Hepatocyte (in vitro differentiated cells): Measurements from ENCODE around the gene IDH1.

Source experiments
- CTCF ChIP-seq: fragments of 200-600 bp; sonication (generic); IDR thresholded peaks from 2 replicates; pipeline ENCODE4 v1.5.1; 2016; ENCODE audit warnings: antibody characterized with exemption, mild to moderate bottlenecking; ENCODE audit not compliant: poor library complexity
- EZH2 ChIP-seq: fragments of 200-600 bp; sonication (generic); IDR thresholded peaks from 2 replicates; pipeline ENCODE4 v1.6.1; 2016; ENCODE audit warnings: antibody characterized with exemption, mild to moderate bottlenecking, borderline replicate concordance

- TF ChIP-seq CTCF (no peak), EZH2 (no peak)
Measured at GRCh38 chr2:208186893-208187292, 68.0 kb downstream of the IDH1 start.
